H1 (cell line): ENCODE results near the gene KIF25. TPM values are rescaled to one million over a fixed set of nuclear protein-coding genes. Genes with fewer than 3 reads are reported as not detected.

Experiments used
- CTCF ChIA-PET: fragments of 300-600 bp; sonication (Branson Sonifier 250); formaldehyde crosslinking; loops from one replicate; lab custom pipeline; 2021; ENCODE audit not compliant: partially characterized antibody; lab: Charles Lee
- POLR2A ChIA-PET: fragments of 300-600 bp; sonication (Branson Sonifier 250); formaldehyde crosslinking; loops from one replicate; lab custom pipeline; 2021; ENCODE audit warnings: inconsistent platforms; ENCODE audit not compliant: partially characterized antibody; lab: Charles Lee
- DNase-seq, 2 experiments: peaks; one replicate each; pipeline versions ENCODE4 v3.0.0 to v3.0.0-alpha.2; 2010 to 2022; ENCODE audit warnings: low spot score in 2 of 2, low read depth in 1 of 2, mixed read lengths in 1 of 2
- FAIRE-seq: peaks from 2 replicates; lab custom pipeline; 2011; peaks lifted over from hg19 to GRCh38; lab: Jason Lieb, UNC
- H2AFZ ChIP-seq: 2 replicates; pipeline ENCODE4 v1.8.1; 2012; ENCODE audit warnings: low read length, inconsistent platforms
- H2AK5ac ChIP-seq: 2 replicates; pipeline ENCODE4 v1.6.1; 2013; ENCODE audit warnings: low read depth, low read length
- H2BK120ac ChIP-seq: replicated peaks from 2 replicates; pipeline ENCODE3; 2013; ENCODE audit warnings: low read depth, low read length, inconsistent platforms
- H2BK12ac ChIP-seq: 2 replicates; pipeline ENCODE4 v1.6.1; 2013; ENCODE audit warnings: low read depth, low read length
- H2BK15ac ChIP-seq: 2 replicates; pipeline ENCODE4 v1.6.1; 2013; ENCODE audit warnings: low read length
- H2BK20ac ChIP-seq: 2 replicates; pipeline ENCODE4 v1.6.1; 2013; ENCODE audit warnings: low read length
- H2BK5ac ChIP-seq: 2 replicates; pipeline ENCODE4 v1.6.1; 2013; ENCODE audit warnings: low read depth, low read length
- H3K14ac ChIP-seq: 2 replicates; pipeline ENCODE4 v1.6.1; 2013; ENCODE audit warnings: inconsistent platforms; ENCODE audit not compliant: insufficient read length
- H3K18ac ChIP-seq: 2 replicates; pipeline ENCODE4 v1.6.1; 2013; ENCODE audit warnings: low read length; ENCODE audit errors: extremely low read depth
- H3K23ac ChIP-seq: 2 replicates; pipeline ENCODE4 v1.6.1; 2013; ENCODE audit warnings: inconsistent platforms; ENCODE audit not compliant: insufficient read length
- H3K23me2 ChIP-seq: 2 replicates; pipeline ENCODE4 v1.6.1; 2013; ENCODE audit warnings: low read depth, low read length
- H3K27ac ChIP-seq: 2 replicates; pipeline ENCODE4 v1.6.1; 2011; ENCODE audit warnings: low read depth, low read length, inconsistent platforms
- H3K27me3 ChIP-seq, 4 experiments: replicated peaks in 1 of 4; 1 replicate in 1 of 4; 2 replicates in 3 of 4; pipeline versions ENCODE4 v1.6.1 to v1.8.1; 2011 to 2013; ENCODE audit warnings: low read length in 3 of 4, mild to moderate bottlenecking in 3 of 4, inconsistent platforms in 2 of 4, mixed read lengths in 2 of 4, moderate library complexity in 1 of 4; ENCODE audit not compliant: control insufficient read depth in 3 of 4, insufficient read depth in 3 of 4; ENCODE audit errors: extremely low read depth in 1 of 4
- H3K36me3 ChIP-seq, 4 experiments: 2 replicates each; pipeline versions ENCODE4 v1.6.1 to v1.8.1; 2011 to 2013; ENCODE audit warnings: mild to moderate bottlenecking in 4 of 4, low read length in 3 of 4, moderate library complexity in 2 of 4, control low read depth in 1 of 4, inconsistent platforms in 1 of 4; ENCODE audit not compliant: insufficient read depth in 4 of 4, control insufficient read depth in 2 of 4
- H3K4ac ChIP-seq: replicated peaks from 2 replicates; pipeline ENCODE3; 2013; ENCODE audit warnings: low read length, low read depth, mixed read lengths, inconsistent platforms; ENCODE audit not compliant: insufficient read length
- H3K4me1 ChIP-seq, 4 experiments: replicated peaks in 1 of 4; 1 replicate in 1 of 4; 2 replicates in 3 of 4; pipeline versions ENCODE4 v1.6.1 to v1.8.1; 2011 to 2013; ENCODE audit warnings: low read length in 3 of 4, inconsistent platforms in 2 of 4, mixed read lengths in 1 of 4; ENCODE audit not compliant: insufficient read depth in 4 of 4, control insufficient read depth in 3 of 4
- H3K4me2 ChIP-seq, 2 experiments: 2 replicates each; pipeline versions ENCODE4 v1.6.1 to v1.8.1; 2011 to 2013; ENCODE audit warnings: low read depth in 2 of 2, low read length in 2 of 2, control low read depth in 1 of 2, inconsistent platforms in 1 of 2, mild to moderate bottlenecking in 1 of 2; ENCODE audit not compliant: insufficient read depth in 1 of 2
- H3K4me3 ChIP-seq, 4 experiments: fragments of 200-600, 300-600 bp in 1 of 4; sonication (generic), shearing (Covaris generic), sonication (Bioruptor Twin) in 1 of 4; 2 replicates each; pipeline versions ENCODE4 v1.5.1 to v1.8.1; 2011 to 2016; ENCODE audit warnings: low read length in 4 of 4, low read depth in 3 of 4, control low read depth in 2 of 4, inconsistent platforms in 2 of 4, mild to moderate bottlenecking in 2 of 4, mixed read lengths in 1 of 4, moderate library complexity in 1 of 4; ENCODE audit not compliant: insufficient read depth in 2 of 4; ENCODE audit errors: extremely low read depth in 1 of 4
- H3K56ac ChIP-seq: replicated peaks from 2 replicates; pipeline ENCODE3; 2013; ENCODE audit warnings: low read depth, mild to moderate bottlenecking, mixed read lengths, low read length, inconsistent platforms; ENCODE audit not compliant: insufficient read length
- H3K79me1 ChIP-seq: 2 replicates; pipeline ENCODE4 v1.6.1; 2013; ENCODE audit warnings: low read depth, low read length, control low read depth
- H3K79me2 ChIP-seq, 2 experiments: 2 replicates each; pipeline versions ENCODE4 v1.6.1 to v1.8.1; 2012 to 2013; ENCODE audit warnings: low read length in 2 of 2, mild to moderate bottlenecking in 2 of 2, inconsistent platforms in 1 of 2; ENCODE audit not compliant: insufficient read depth in 2 of 2, control insufficient read depth in 1 of 2
- H3K9ac ChIP-seq, 4 experiments: replicated peaks in 1 of 4; 1 replicate in 1 of 4; 2 replicates in 3 of 4; pipeline versions ENCODE4 v1.6.1 to v1.8.1; 2011 to 2013; ENCODE audit warnings: low read depth in 3 of 4, low read length in 3 of 4, control low read depth in 2 of 4, mild to moderate bottlenecking in 2 of 4, moderate library complexity in 2 of 4, inconsistent platforms in 1 of 4; ENCODE audit errors: extremely low read depth in 1 of 4
- H3K9me3 ChIP-seq, 2 experiments: 2 replicates each; pipeline versions ENCODE4 v1.6.1 to v1.8.1; 2012 to 2013; ENCODE audit warnings: mild to moderate bottlenecking in 2 of 2, moderate library complexity in 2 of 2, control low read depth in 1 of 2, inconsistent platforms in 1 of 2, low read depth in 1 of 2, low read length in 1 of 2, mixed read lengths in 1 of 2; ENCODE audit not compliant: insufficient read depth in 2 of 2
- H4K20me1 ChIP-seq, 2 experiments: replicated peaks in 1 of 2; 2 replicates each; pipeline versions ENCODE3 to v1.8.1; 2011 to 2013; ENCODE audit warnings: inconsistent platforms in 2 of 2, low read length in 2 of 2, mild to moderate bottlenecking in 1 of 2; ENCODE audit not compliant: insufficient read depth in 2 of 2, control insufficient read depth in 1 of 2
- H4K5ac ChIP-seq: 2 replicates; pipeline ENCODE4 v1.6.1; 2013; ENCODE audit warnings: low read length, low read depth, mixed read lengths, inconsistent platforms; ENCODE audit not compliant: insufficient read length
- H4K8ac ChIP-seq: 2 replicates; pipeline ENCODE4 v1.8.0; 2013; ENCODE audit warnings: mild to moderate bottlenecking, moderate library complexity, low read length, inconsistent platforms; ENCODE audit not compliant: insufficient read depth; ENCODE audit errors: extremely low read depth
- H4K91ac ChIP-seq: replicated peaks from 2 replicates; pipeline ENCODE3; 2013; ENCODE audit warnings: low read length, mixed read lengths, inconsistent platforms; ENCODE audit not compliant: insufficient read length
- ASH2L ChIP-seq: fragments of 200-600, 300-600 bp; sonication (generic); IDR thresholded peaks from one replicate; pipeline ENCODE4 v1.7.1; 2017; ENCODE audit warnings: low read length
- ATF2 ChIP-seq: IDR thresholded peaks from 2 replicates; pipeline ENCODE4 v1.6.1; 2012; ENCODE audit warnings: low read length, inconsistent platforms
- CBX5 ChIP-seq: fragments of 300-800, 300-1000 bp; sonication (generic); IDR thresholded peaks from 2 replicates; pipeline ENCODE4 v1.7.1; 2016; ENCODE audit warnings: antibody characterized with exemption, low read length, low read depth
- CBX8 ChIP-seq: fragments of 300-800, 300-1000 bp; sonication (generic); IDR thresholded peaks from 2 replicates; pipeline ENCODE4 v1.7.1; 2016; ENCODE audit warnings: low read depth, low read length, borderline replicate concordance
- CEBPB ChIP-seq: IDR thresholded peaks from 2 replicates; pipeline ENCODE4 v1.6.1; 2012; ENCODE audit warnings: low read depth, low read length
- RBBP5 ChIP-seq: IDR thresholded peaks from 2 replicates; pipeline ENCODE4 v1.7.1; 2012; ENCODE audit warnings: low read depth, mild to moderate bottlenecking, inconsistent platforms, low read length, moderate library complexity, borderline replicate concordance
- SAP30 ChIP-seq: fragments of 300-600 bp; sonication (generic); IDR thresholded peaks from 2 replicates; pipeline ENCODE4 v1.7.1; 2012; ENCODE audit warnings: low read length, moderate library complexity, mild to moderate bottlenecking, inconsistent platforms; ENCODE audit not compliant: insufficient read depth, insufficient replicate concordance
- SIRT6 ChIP-seq: IDR thresholded peaks from one replicate; pipeline ENCODE4 v1.7.1; 2012; ENCODE audit warnings: low read length, inconsistent platforms
- SP4 ChIP-seq: IDR thresholded peaks from 2 replicates; pipeline ENCODE4 v1.6.1; 2012; ENCODE audit warnings: low read length, inconsistent platforms
- SUZ12 ChIP-seq: fragments of 200-600 bp; sonication (generic); IDR thresholded peaks from 2 replicates; pipeline ENCODE4 v1.6.1; 2012; ENCODE audit warnings: mild to moderate bottlenecking, inconsistent platforms, low read length, moderate library complexity, mixed read lengths
- WGBS, 2 experiments: shearing (Covaris generic) in 1 of 2; methylation state at CpG; one replicate each; pipeline versions ENCODE4 v1.1.6 to v1.1.7; 2013 to 2015; ENCODE audit warnings: low lambda C conversion rate in 2 of 2, mixed read lengths in 2 of 2, inconsistent platforms in 1 of 2, low coverage in 1 of 2, missing lambda C conversion rate in 1 of 2; ENCODE audit not compliant: insufficient replicate concordance in 2 of 2, insufficient coverage in 1 of 2, insufficient read length in 1 of 2; ENCODE audit errors: extremely low coverage in 1 of 2, missing lambda C conversion rate in 1 of 2; 5-methylcytosine and 5-hydroxymethylcytosine counted together
- polyA plus RNA-seq, 7 experiments: library from polyadenylated mRNA; depleted of rRNA in 3 of 7; stranded (reverse) in 5 of 7; unstranded in 2 of 7; fragments of >200 nt in 5 of 7; fragments of 200-250 nt in 2 of 7; gene quantifications; 1 replicate in 5 of 7; 2 replicates in 1 of 7; 4 replicates in 1 of 7; pipeline versions ENCODE4 v1.2.1 to v1.2.3, GENCODE V29; 2011 to 2013; ENCODE audit warnings: missing spikeins in 2 of 7, mixed read lengths in 2 of 7
- total RNA-seq: library from RNA; stranded (reverse); fragmentation: NEBNext Ultra II Directional; extraction: Animal tissue kit (Norgen Biotek cat#: 25700); gene quantifications from 2 replicates; pipeline ENCODE4 v1.2.1, GENCODE V29; 2021
- TF ChIP-seq, protein P1 (sequence below): IDR thresholded peaks from 2 replicates; pipeline ENCODE4 v1.6.1; 2011; ENCODE audit warnings: low read depth, mild to moderate bottlenecking, low read length; ENCODE audit not compliant: insufficient read depth

Gene KIF25
- total and polyA plus RNA-seq, 2 of the 8 experiments (the other 6 are each of a cell fraction or from before 2014, with no cell fraction given) = 1.5 to 2.0 TPM

GRCh38 chr6:167984144-167984719 is 13.2 kb upstream of the KIF25 start:
- Histone ChIP-seq H3K9ac (no peak overlapping the region), H2AFZ (no peak overlapping the region), H3K79me1 (no peaks in the 10 kb centered on the region), H3K27ac (no peak overlapping the region), H3K79me2 (no peaks in the 10 kb centered on the region), H3K23ac (no peak overlapping the region), H4K20me1 (no peaks in the 10 kb centered on the region), H2BK20ac (no peak overlapping the region), H4K91ac (no peak overlapping the region), H2BK12ac (no peak overlapping the region), H4K8ac (no peak overlapping the region), H3K36me3 (no peaks in the 10 kb centered on the region), H3K4me3 (no peak overlapping the region), H2BK15ac (no peak overlapping the region), H2BK120ac (no peak overlapping the region), H3K14ac (no peak overlapping the region), H3K18ac (no peak overlapping the region), H3K4ac (no peak overlapping the region), H3K4me1 (no peaks in the 10 kb centered on the region), H3K4me2 (no peak overlapping the region), H2AK5ac (no peak overlapping the region), H4K5ac (no peak overlapping the region), H3K56ac (no peak overlapping the region), H3K9me3 (no peaks in the 10 kb centered on the region; a peak in 1 of 4 replicates), H2BK5ac (no peak overlapping the region; the same call in 1 of the 2 replicates), H3K23me2 (no peaks in the 10 kb centered on the region), H3K27me3 (no peaks in the 10 kb centered on the region)
- DNase-seq (peak in 1 of 2 experiments; percentile 27), FAIRE-seq (no peak)
- ChIA-PET CTCF (interaction anchor here (0.9 to 1.3 kb wide), 2 partner anchors 16 to 33 kb away, joined by 3 read pairs; no protein-coding TSS in a partner anchor), POLR2A (no interaction called here)
- WGBS, 2 experiments = 86% methylated on average over 11 of the region's 11 CpGs; no CpG with 5 or more reads in 1 of the 2 experiments
- TF ChIP-seq SUZ12 (no peak), SAP30 (no peak), RBBP5 (no peak), SP4 (no peak), ATF2 (no peak), CEBPB (no peak), SIRT6 (no peak), CBX5 (no peak), ASH2L (no peak), CBX8 (no peak)
- TF ChIP-seq, protein P1, sequence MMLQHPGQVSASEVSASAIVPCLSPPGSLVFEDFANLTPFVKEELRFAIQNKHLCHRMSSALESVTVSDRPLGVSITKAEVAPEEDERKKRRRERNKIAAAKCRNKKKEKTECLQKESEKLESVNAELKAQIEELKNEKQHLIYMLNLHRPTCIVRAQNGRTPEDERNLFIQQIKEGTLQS = no peak
